CD4-positive, alpha-beta T cell (primary cell): Measurements from ENCODE around the gene EXOSC10. TPM values are rescaled to one million over a fixed set of nuclear protein-coding genes. Genes with fewer than 3 reads are reported as not detected.

Source experiments
- ATAC-seq: fragments of 200-7000 bp; cut with Tn5 transposase; one replicate; pipeline ENCODE4 v1.10.0; 2022; ENCODE audit warnings: mild to moderate bottlenecking; ENCODE audit not compliant: poor library complexity
- CTCF ChIA-PET: fragments of 350-600 bp; sonication (Branson Sonifier 250); formaldehyde crosslinking; loops from one replicate; lab custom pipeline; 2021; ENCODE audit warnings: antibody characterized with exemption, inconsistent platforms; lab: Charles Lee
- POLR2A ChIA-PET: fragments of 350-600 bp; sonication (Branson Sonifier 250); formaldehyde crosslinking; loops from one replicate; lab custom pipeline; 2021; ENCODE audit warnings: antibody characterized with exemption, inconsistent platforms; lab: Charles Lee
- DNase-seq, 14 experiments: peaks; one replicate each; pipeline ENCODE4 v3.0.0-alpha.2; 2013 to 2020; ENCODE audit warnings: mixed read lengths in 2 of 14
- H3K27ac ChIP-seq, 2 donors: one replicate each; pipeline versions ENCODE4 v1.5.1 to v1.7.0; 2013; ENCODE audit warnings: low read length in 2 of 2, low read depth in 1 of 2, mild to moderate bottlenecking in 1 of 2
- H3K27me3 ChIP-seq, 2 experiments: 1 replicate in 1 of 2; 2 replicates in 1 of 2; pipeline versions ENCODE4 v1.6.1 to v1.7.0; 2013; ENCODE audit warnings: low read length in 2 of 2, control low read depth in 1 of 2, mild to moderate bottlenecking in 1 of 2, moderate library complexity in 1 of 2; ENCODE audit not compliant: insufficient read depth in 2 of 2, control insufficient read depth in 1 of 2
- H3K36me3 ChIP-seq: one replicate; pipeline ENCODE4 v1.6.1; 2013; ENCODE audit warnings: low read length, control low read depth; ENCODE audit not compliant: insufficient read depth
- H3K4me1 ChIP-seq: one replicate; pipeline ENCODE4 v1.6.1; 2013; ENCODE audit warnings: low read length, control low read depth; ENCODE audit not compliant: insufficient read depth
- H3K4me3 ChIP-seq: one replicate; pipeline ENCODE4 v1.5.1; 2013; ENCODE audit warnings: mild to moderate bottlenecking, low read length, moderate library complexity
- H3K9me3 ChIP-seq, 2 experiments: 1 replicate in 1 of 2; 2 replicates in 1 of 2; pipeline versions ENCODE4 v1.6.1 to v1.7.0; 2013; ENCODE audit warnings: low read length in 2 of 2, mild to moderate bottlenecking in 2 of 2, control low read depth in 1 of 2, moderate library complexity in 1 of 2; ENCODE audit not compliant: control insufficient read depth in 1 of 2, insufficient read depth in 1 of 2
- H3K27ac Mint-ChIP-seq: one replicate; pipeline ENCODE4 v1.8.0; 2020; ENCODE audit warnings: mixed read lengths
- H3K27me3 Mint-ChIP-seq: one replicate; pipeline ENCODE4 v1.8.0; 2021; ENCODE audit warnings: mixed read lengths
- H3K36me3 Mint-ChIP-seq: one replicate; pipeline ENCODE4 v1.8.0; 2021; ENCODE audit warnings: low read depth, mixed read lengths
- H3K4me1 Mint-ChIP-seq: one replicate; pipeline ENCODE4 v1.8.0; 2021; ENCODE audit warnings: low read depth, mixed read lengths
- H3K4me3 Mint-ChIP-seq: one replicate; pipeline ENCODE4 v1.8.0; 2020; ENCODE audit warnings: mild to moderate bottlenecking, mixed read lengths
- H3K9me3 Mint-ChIP-seq: one replicate; pipeline ENCODE4 v1.8.0; 2020; ENCODE audit warnings: mixed read lengths
- CTCF ChIP-seq: fragments of 200-600 bp; IDR thresholded peaks from one replicate; pipeline ENCODE4 v1.8.0; 2022; ENCODE audit warnings: antibody characterized with exemption, mild to moderate bottlenecking
- intact Hi-C, 2 experiments: fragments of 100-400 bp; cut with DNase I in 1 of 2; cut with micrococcal nuclease in 1 of 2; formaldehyde crosslinking; loops; one replicate each; pipeline versions ENCODE4 v1.15.1 to v1.9.0; 2023 to 2025; cut with DNase I, micrococcal nuclease
- total RNA-seq, 174 experiments: library from RNA in 2 of 174; stranded (reverse) in 2 of 174; gene quantifications; one replicate each; pipeline ENCODE4 v1.2.3 and lab custom pipeline; 2021 to 2026

The EXOSC10 gene
- total RNA-seq, 2 experiments from 2014 or later = 81.6 to 89.0 TPM

GRCh38 chr1:11046625-11047365 lies 52.9 kb downstream of the EXOSC10 start, which contains the start of gene MASP2:
TSS of gene MASP2 (minus strand) at chr1:11047239. CDS start at chr1:11047207, 32 bp downstream.
- no peak within 1 kb of the TSS for H3K27ac ChIP-seq
- no peaks in the 10 kb centered on the region for H3K27me3 ChIP-seq
- intact Hi-C loops = no loop called here
- no peak within 1 kb of the TSS for H3K27ac Mint-ChIP-seq
- H3K4me3 ChIP-seq = no peak within 1 kb of the TSS
- no peaks in the 10 kb centered on the region for H3K9me3 Mint-ChIP-seq
- no peaks in the 10 kb centered on the region for H3K36me3 ChIP-seq
- no peak within 1 kb of the TSS for H3K4me3 Mint-ChIP-seq
- no peaks in the 10 kb centered on the region for H3K4me1 Mint-ChIP-seq
- ATAC-seq = no peak
- H3K9me3 ChIP-seq = no peaks in the 10 kb centered on the region
- H3K4me1 ChIP-seq = no peaks in the 10 kb centered on the region
- no peak for TF ChIP-seq CTCF
- H3K27me3 Mint-ChIP-seq = no peaks in the 10 kb centered on the region
- H3K36me3 Mint-ChIP-seq = no peaks in the 10 kb centered on the region
- ChIA-PET CTCF (no interaction called here), POLR2A (no interaction called here)
- DNase-seq = no peak

GRCh38 chr1:11046270-11046566 lies 53.5 kb downstream of the EXOSC10 start:
- H3K36me3 Mint-ChIP-seq = no peaks in the 10 kb centered on the region
- intact Hi-C loops = no loop called here
- H3K27ac Mint-ChIP-seq = no peak overlapping the region
- Histone ChIP-seq H3K4me1 (no peaks in the 10 kb centered on the region), H3K27me3 (no peaks in the 10 kb centered on the region), H3K27ac (no peak overlapping the region), H3K4me3 (no peak overlapping the region), H3K9me3 (no peaks in the 10 kb centered on the region), H3K36me3 (no peaks in the 10 kb centered on the region)
- ATAC-seq = no peak
- no peak for DNase-seq
- no peaks in the 10 kb centered on the region for H3K4me1 Mint-ChIP-seq
- H3K4me3 Mint-ChIP-seq = no peak overlapping the region
- H3K9me3 Mint-ChIP-seq = no peaks in the 10 kb centered on the region
- POLR2A ChIA-PET = no interaction called here
- no peak for TF ChIP-seq CTCF
- H3K27me3 Mint-ChIP-seq = no peaks in the 10 kb centered on the region
- CTCF ChIA-PET = no interaction called here

- no peaks in the 10 kb centered on the region for H3K36me3 ChIP-seq
- H3K27ac ChIP-seq = no peak overlapping the region
- no peak overlapping the region for H3K27ac Mint-ChIP-seq
- TF ChIP-seq CTCF = no peak
- POLR2A ChIA-PET = no interaction called here
- no peaks in the 10 kb centered on the region for H3K27me3 ChIP-seq
- DNase-seq = no peak
- H3K9me3 Mint-ChIP-seq = no peaks in the 10 kb centered on the region
- no peak overlapping the region for H3K4me3 ChIP-seq
- CTCF ChIA-PET = no interaction called here
- no peaks in the 10 kb centered on the region for H3K4me1 Mint-ChIP-seq
- H3K36me3 Mint-ChIP-seq = no peaks in the 10 kb centered on the region
- no peak for ATAC-seq
- H3K9me3 ChIP-seq = no peaks in the 10 kb centered on the region
- no peak overlapping the region for H3K4me3 Mint-ChIP-seq
- no peaks in the 10 kb centered on the region for H3K4me1 ChIP-seq
- intact Hi-C loops = no loop called here
- no peaks in the 10 kb centered on the region for H3K27me3 Mint-ChIP-seq
Observed at GRCh38 chr1:11045428-11046269, 54.0 kb downstream of the EXOSC10 start.
